A549 (cell line): ENCODE results near the gene DNASE2. TPM values are rescaled to one million over a fixed set of nuclear protein-coding genes. Genes with fewer than 3 reads are reported as not detected.

Experiments used
- ATAC-seq, 2 experiments: fragments of 200-7000 bp in 1 of 2; fragments of >200 bp in 1 of 2; cut with Nextera tagmentation in 1 of 2; cut with Tn5 transposase in 1 of 2; 3 replicates each; pipeline versions ENCODE4 v1.8.0 to v1.9.1; 2018 to 2020; ENCODE audit warnings: mild to moderate bottlenecking in 1 of 2, moderate library complexity in 1 of 2
- CTCF ChIA-PET: fragments of 300-600 bp; sonication (Branson Sonifier 250); formaldehyde crosslinking; extraction: SDS; loops from one replicate; lab custom pipeline; 2021; ENCODE audit warnings: antibody characterized with exemption, inconsistent platforms; lab: Yijun Ruan, JAX
- POLR2A ChIA-PET: fragments of 350-600 bp; formaldehyde crosslinking; extraction: SDS; loops from one replicate; lab custom pipeline; 2021; ENCODE audit warnings: antibody characterized with exemption, inconsistent platforms; lab: Yijun Ruan, JAX
- DNase-seq, 2 experiments: peaks; one replicate each; pipeline versions ENCODE4 v3.0.0 to v3.0.0-alpha.2; 2011 to 2016; ENCODE audit warnings: low read depth in 1 of 2, low spot score in 1 of 2
- FAIRE-seq: peaks from 2 replicates; lab custom pipeline; 2011; peaks lifted over from hg19 to GRCh38; lab: Jason Lieb, UNC
- H3K27ac ChIP-seq, 2 experiments: fragments of >200 bp; sonication (Bioruptor Twin); formaldehyde crosslinking; 3 replicates each; pipeline ENCODE4 v1.5.1; 2016 to 2017
- H3K4me1 ChIP-seq: fragments of >200 bp; sonication (Bioruptor Twin); formaldehyde crosslinking; 3 replicates; pipeline ENCODE4 v1.6.1; 2016
- H3K4me2 ChIP-seq: fragments of >200 bp; sonication (Bioruptor Twin); formaldehyde crosslinking; 3 replicates; pipeline ENCODE4 v1.6.1; 2016
- H3K4me3 ChIP-seq: fragments of >200 bp; sonication (Bioruptor Twin); formaldehyde crosslinking; 3 replicates; pipeline ENCODE4 v1.5.1; 2016
- H3K9me3 ChIP-seq: fragments of >200 bp; sonication (Bioruptor Twin); formaldehyde crosslinking; 3 replicates; pipeline ENCODE4 v1.6.1; 2016
- EP300 ChIP-seq, 2 experiments: fragments of >200 bp; sonication (Bioruptor Twin); formaldehyde crosslinking; IDR thresholded peaks; 2 replicates in 1 of 2; 3 replicates in 1 of 2; pipeline ENCODE4 v1.6.1; 2016 to 2017
- FOSL2 ChIP-seq, 2 experiments: fragments of 450-650 bp in 1 of 2; fragments of >200 bp in 1 of 2; sonication (Bioruptor Twin) in 1 of 2; formaldehyde crosslinking; IDR thresholded peaks; 2 replicates each; pipeline versions ENCODE4 v1.5.0 to v1.6.1; 2016 to 2020; ENCODE audit warnings: mild to moderate bottlenecking in 1 of 2, moderate library complexity in 1 of 2
- GATA3 ChIP-seq: IDR thresholded peaks from 2 replicates; pipeline ENCODE4 v1.6.1; 2012; ENCODE audit warnings: borderline replicate concordance
- HOXA7 ChIP-seq: fragments of 250-450 bp; sonication (Bioruptor Pico); IDR thresholded peaks from 2 replicates; pipeline ENCODE4 v1.5.0; 2020; ENCODE audit warnings: mild to moderate bottlenecking, moderate library complexity
- HOXB13 ChIP-seq: fragments of 250-450 bp; sonication (Bioruptor Pico); IDR thresholded peaks from 2 replicates; pipeline ENCODE4 v1.5.0; 2020; ENCODE audit warnings: low read depth, mild to moderate bottlenecking, moderate library complexity
- MYC ChIP-seq: IDR thresholded peaks from 2 replicates; pipeline ENCODE4 v1.6.1; 2012; ENCODE audit warnings: mild to moderate bottlenecking, inconsistent platforms, low read length, improper control_type of control experiment, borderline replicate concordance
- NFE2L2 ChIP-seq: fragments of 150-350 bp; conservative IDR thresholded peaks from 2 replicates; pipeline ENCODE4 v1.6.1; 2014; ENCODE audit warnings: low read length
- NPAS2 ChIP-seq: fragments of 250-450 bp; sonication (Bioruptor Pico); IDR thresholded peaks from 2 replicates; pipeline ENCODE4 v1.8.0; 2022; ENCODE audit warnings: mild to moderate bottlenecking, moderate library complexity, borderline replicate concordance
- NR3C1 ChIP-seq: fragments of >200 bp; sonication (Bioruptor Twin); formaldehyde crosslinking; IDR thresholded peaks from 3 replicates; pipeline ENCODE4 v1.6.1; 2017
- POLR2A ChIP-seq: IDR thresholded peaks from 2 replicates; pipeline ENCODE4 v1.6.1; 2012; ENCODE audit warnings: mild to moderate bottlenecking, low read length
- RAD21 ChIP-seq, 2 experiments: fragments of >200 bp in 1 of 2; sonication (Bioruptor Twin) in 1 of 2; formaldehyde crosslinking in 1 of 2; IDR thresholded peaks in 1 of 2; conservative IDR thresholded peaks in 1 of 2; 2 replicates in 1 of 2; 3 replicates in 1 of 2; pipeline ENCODE4 v1.6.1; 2012 to 2018; ENCODE audit warnings: inconsistent platforms in 1 of 2
- RARB ChIP-seq: fragments of 250-450 bp; sonication (Bioruptor Pico); IDR thresholded peaks from 2 replicates; pipeline ENCODE4 v1.8.0; 2021; ENCODE audit warnings: mild to moderate bottlenecking, moderate library complexity
- RCOR1 ChIP-seq: fragments of 150-350 bp; IDR thresholded peaks from 2 replicates; pipeline ENCODE4 v1.6.1; 2014; ENCODE audit warnings: antibody characterized with exemption, low read length, low read depth
- RFX5 ChIP-seq: fragments of 450-650 bp; IDR thresholded peaks from 2 replicates; pipeline ENCODE4 v1.7.1; 2014; ENCODE audit warnings: antibody characterized with exemption, mild to moderate bottlenecking, moderate library complexity
- SMC3 ChIP-seq: fragments of >200 bp; sonication (Bioruptor Twin); formaldehyde crosslinking; IDR thresholded peaks from 3 replicates; pipeline ENCODE4 v1.6.1; 2018; ENCODE audit warnings: inconsistent platforms
- ZSCAN20 ChIP-seq: fragments of 250-450 bp; sonication (Bioruptor Pico); IDR thresholded peaks from 2 replicates; pipeline ENCODE4 v1.8.0; 2022; ENCODE audit warnings: mild to moderate bottlenecking, moderate library complexity
- WGBS: methylation state at CpG from one replicate; pipeline ENCODE4 v1.1.6; 2017; ENCODE audit errors: missing lambda C conversion rate; 5-methylcytosine and 5-hydroxymethylcytosine counted together
- polyA plus RNA-seq, 4 experiments: library from polyadenylated mRNA; depleted of rRNA in 3 of 4; stranded (reverse); fragments of >200 nt; fragmentation: RNase III in 1 of 4; extraction: RNeasy Plus Mini Kit Qiagen cat#74134 plus additional on column Dnase treatment in 1 of 4; gene quantifications; 2 replicates in 3 of 4; 3 replicates in 1 of 4; pipeline ENCODE4 v1.2.3, GENCODE V29; 2011 to 2017
- TF ChIP-seq, protein P1 (sequence below): IDR thresholded peaks from 2 replicates; pipeline ENCODE4 v1.6.1; 2012
- TF ChIP-seq, protein P2 (sequence below): fragments of >200 bp; sonication (Bioruptor Twin); formaldehyde crosslinking; IDR thresholded peaks from 3 replicates; pipeline ENCODE4 v1.5.1; 2016
- TF ChIP-seq, protein P3 (sequence below): fragments of 450-650 bp; IDR thresholded peaks from 2 replicates; pipeline ENCODE4 v1.6.1; 2014; ENCODE audit warnings: antibody characterized with exemption
- TF ChIP-seq, protein P4 (sequence below): IDR thresholded peaks from 2 replicates; pipeline ENCODE4 v1.6.1; 2012; ENCODE audit warnings: low read depth, borderline replicate concordance
- TF ChIP-seq, protein P5 (sequence below): fragments of 150-350 bp; IDR thresholded peaks from 2 replicates; pipeline ENCODE4 v1.6.1; 2014; ENCODE audit warnings: low read depth, mild to moderate bottlenecking, low read length

DNASE2 gene
- polyA plus RNA-seq, 2 of the 4 experiments (the other 2 are of a cell fraction) = 15.7 to 24.9 TPM

DNA sequence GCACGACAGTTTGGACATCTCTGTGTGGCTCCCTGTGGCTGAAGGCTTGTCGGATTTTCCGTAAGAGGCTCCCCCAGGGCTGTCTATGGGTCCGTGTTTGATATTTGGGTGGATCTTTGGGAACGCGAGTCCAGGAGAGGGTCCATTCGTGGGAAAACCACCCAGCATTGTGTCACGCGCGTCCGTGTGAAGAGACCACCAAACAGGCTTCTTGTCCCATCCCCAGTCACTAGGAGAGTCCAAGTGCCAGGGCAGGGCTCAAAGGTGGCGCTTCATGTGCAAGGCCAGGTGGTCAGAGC lies 3.3 kb upstream of the DNASE2 start:
- H3K4me2 ChIP-seq = peak overlapping the region; percentile 65

DNA sequence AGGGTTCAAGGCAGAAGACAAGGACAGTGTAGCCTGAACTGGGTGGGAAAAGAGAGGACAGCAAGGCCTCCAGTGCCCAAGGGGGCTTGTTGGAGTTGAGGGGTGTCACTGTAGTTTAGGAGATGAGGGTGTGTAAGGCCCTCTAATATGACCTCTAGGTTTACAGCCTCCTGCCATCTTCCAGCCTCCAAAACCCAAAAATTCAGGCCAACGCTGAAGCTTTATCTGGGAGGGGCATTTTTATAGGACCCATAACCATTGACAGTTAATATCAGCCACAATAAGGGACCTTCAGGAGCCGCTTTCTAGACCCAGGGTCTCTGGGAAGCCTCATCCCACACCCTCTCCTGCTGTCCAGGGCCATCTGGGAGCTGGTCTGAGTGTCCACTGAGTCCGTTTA lies 3.0 kb upstream of the DNASE2 start:
- no peak for FAIRE-seq
- H3K9me3 ChIP-seq = peaks cover 9% of the 10 kb centered on the region; the same call in 2 of the 3 replicates
- H3K4me1 ChIP-seq = no peaks in the 10 kb centered on the region
- H3K27ac ChIP-seq = no peak overlapping the region
- ChIA-PET POLR2A (no interaction called here), CTCF (interaction anchor here (0.6 to 4.5 kb wide), 5 partner anchors 23 to 118 kb away, joined by 3 to 17 read pairs (median 5); partner anchors contain the start of gene RTBDN)
- no peak overlapping the region for H3K4me2 ChIP-seq
- DNase-seq = no peak
- TF ChIP-seq, protein P1, sequence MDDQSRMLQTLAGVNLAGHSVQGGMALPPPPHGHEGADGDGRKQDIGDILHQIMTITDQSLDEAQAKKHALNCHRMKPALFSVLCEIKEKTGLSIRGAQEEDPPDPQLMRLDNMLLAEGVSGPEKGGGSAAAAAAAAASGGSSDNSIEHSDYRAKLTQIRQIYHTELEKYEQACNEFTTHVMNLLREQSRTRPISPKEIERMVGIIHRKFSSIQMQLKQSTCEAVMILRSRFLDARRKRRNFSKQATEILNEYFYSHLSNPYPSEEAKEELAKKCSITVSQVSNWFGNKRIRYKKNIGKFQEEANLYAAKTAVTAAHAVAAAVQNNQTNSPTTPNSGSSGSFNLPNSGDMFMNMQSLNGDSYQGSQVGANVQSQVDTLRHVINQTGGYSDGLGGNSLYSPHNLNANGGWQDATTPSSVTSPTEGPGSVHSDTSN = no peak
- TF ChIP-seq FOSL2 (IDR thresholded peaks at IDR 0.05) (no peak), FOSL2 (CRISPR knock-in tag; IDR thresholded peaks at IDR 0.05) (no peak), HOXA7 (CRISPR knock-in tag) (no peak), RFX5 (no peak), NR3C1 (no peak), EP300 (IDR thresholded peaks at IDR 0.05) (no peak)
- TF ChIP-seq, protein P2, sequence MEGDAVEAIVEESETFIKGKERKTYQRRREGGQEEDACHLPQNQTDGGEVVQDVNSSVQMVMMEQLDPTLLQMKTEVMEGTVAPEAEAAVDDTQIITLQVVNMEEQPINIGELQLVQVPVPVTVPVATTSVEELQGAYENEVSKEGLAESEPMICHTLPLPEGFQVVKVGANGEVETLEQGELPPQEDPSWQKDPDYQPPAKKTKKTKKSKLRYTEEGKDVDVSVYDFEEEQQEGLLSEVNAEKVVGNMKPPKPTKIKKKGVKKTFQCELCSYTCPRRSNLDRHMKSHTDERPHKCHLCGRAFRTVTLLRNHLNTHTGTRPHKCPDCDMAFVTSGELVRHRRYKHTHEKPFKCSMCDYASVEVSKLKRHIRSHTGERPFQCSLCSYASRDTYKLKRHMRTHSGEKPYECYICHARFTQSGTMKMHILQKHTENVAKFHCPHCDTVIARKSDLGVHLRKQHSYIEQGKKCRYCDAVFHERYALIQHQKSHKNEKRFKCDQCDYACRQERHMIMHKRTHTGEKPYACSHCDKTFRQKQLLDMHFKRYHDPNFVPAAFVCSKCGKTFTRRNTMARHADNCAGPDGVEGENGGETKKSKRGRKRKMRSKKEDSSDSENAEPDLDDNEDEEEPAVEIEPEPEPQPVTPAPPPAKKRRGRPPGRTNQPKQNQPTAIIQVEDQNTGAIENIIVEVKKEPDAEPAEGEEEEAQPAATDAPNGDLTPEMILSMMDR = no peak
- H3K4me3 ChIP-seq = no peak overlapping the region
- 85% methylated on average over 3 of the region's 3 CpGs for WGBS
- no peak for ATAC-seq

More for the DNA sequence above, 3.3 kb upstream of the DNASE2 start:
- H3K9me3 ChIP-seq = peaks cover 9% of the 10 kb centered on the region; the same call in 2 of the 3 replicates
- no peak overlapping the region; the same call in 2 of the 3 replicates for H3K4me3 ChIP-seq
- no peaks in the 10 kb centered on the region for H3K4me1 ChIP-seq
- CTCF ChIA-PET = interaction anchor here (0.6 to 4.5 kb wide), 18 partner anchors 8 to 118 kb away, joined by 3 to 17 read pairs (median 3); partner anchors contain the start of gene RTBDN
- ATAC-seq (no peak), DNase-seq (no peak), FAIRE-seq (no peak)
- POLR2A ChIA-PET = interaction anchor here (0.6 kb wide), 1 partner anchor 80 kb away, joined by 3 read pairs; no protein-coding TSS in a partner anchor
- TF ChIP-seq GATA3 (no peak), NPAS2 (CRISPR knock-in tag) (no peak), MYC (no peak), RAD21 (conservative IDR thresholded peaks at IDR 0.05 in 1 of 2, IDR thresholded peaks at IDR 0.05 in 1 of 2) (no peak), SMC3 (no peak)
- no peak overlapping the region for H3K27ac ChIP-seq
- 95% methylated on average over 12 of the region's 12 CpGs for WGBS

DNA sequence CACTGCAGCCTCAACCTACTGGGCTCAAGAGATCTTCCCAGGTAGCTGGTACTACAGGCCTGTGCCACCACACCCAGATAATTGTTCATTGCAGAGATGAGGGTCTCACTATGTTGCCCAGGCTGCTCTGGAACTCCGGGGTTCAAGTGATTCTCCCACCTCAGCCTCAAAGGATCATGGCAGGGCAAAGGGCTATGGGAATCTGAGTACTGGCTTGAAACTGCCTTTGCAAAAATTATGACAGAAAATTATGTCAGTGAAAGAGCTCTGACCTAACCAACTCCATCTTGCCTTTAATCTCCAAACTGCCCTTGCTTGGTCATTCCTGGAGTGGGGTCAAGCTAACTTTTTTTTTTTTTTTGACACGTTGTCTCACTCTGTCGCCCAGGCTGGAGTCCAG lies 1.3 kb upstream of the DNASE2 start:
- 83% methylated on average over 3 of the region's 3 CpGs for WGBS
- Histone ChIP-seq H3K4me1 (no peaks in the 10 kb centered on the region), H3K4me3 (no peak overlapping the region), H3K27ac (no peak overlapping the region), H3K4me2 (no peak overlapping the region), H3K9me3 (peaks cover 9% of the 10 kb centered on the region; the same call in 2 of the 3 replicates)
- ChIA-PET POLR2A (interaction anchor here (1.3 to 1.6 kb wide), 3 partner anchors 8 to 51 kb away, joined by 3 to 8 read pairs (median 5); partner anchors contain the start of genes FARSA and GCDH), CTCF (interaction anchor here (0.6 to 4.5 kb wide), 8 partner anchors 35 to 246 kb away, joined by 3 to 17 read pairs (median 4); no protein-coding TSS in a partner anchor)
- ATAC-seq (no peak), DNase-seq (no peak), FAIRE-seq (no peak)
- TF ChIP-seq, protein P3, sequence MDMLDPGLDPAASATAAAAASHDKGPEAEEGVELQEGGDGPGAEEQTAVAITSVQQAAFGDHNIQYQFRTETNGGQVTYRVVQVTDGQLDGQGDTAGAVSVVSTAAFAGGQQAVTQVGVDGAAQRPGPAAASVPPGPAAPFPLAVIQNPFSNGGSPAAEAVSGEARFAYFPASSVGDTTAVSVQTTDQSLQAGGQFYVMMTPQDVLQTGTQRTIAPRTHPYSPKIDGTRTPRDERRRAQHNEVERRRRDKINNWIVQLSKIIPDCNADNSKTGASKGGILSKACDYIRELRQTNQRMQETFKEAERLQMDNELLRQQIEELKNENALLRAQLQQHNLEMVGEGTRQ = no peak
- TF ChIP-seq ZSCAN20 (CRISPR knock-in tag) = no peak
- no peak for TF ChIP-seq FOSL2 (IDR thresholded peaks at IDR 0.05)
- TF ChIP-seq FOSL2 (CRISPR knock-in tag; IDR thresholded peaks at IDR 0.05) = no peak
- TF ChIP-seq, protein P4, sequence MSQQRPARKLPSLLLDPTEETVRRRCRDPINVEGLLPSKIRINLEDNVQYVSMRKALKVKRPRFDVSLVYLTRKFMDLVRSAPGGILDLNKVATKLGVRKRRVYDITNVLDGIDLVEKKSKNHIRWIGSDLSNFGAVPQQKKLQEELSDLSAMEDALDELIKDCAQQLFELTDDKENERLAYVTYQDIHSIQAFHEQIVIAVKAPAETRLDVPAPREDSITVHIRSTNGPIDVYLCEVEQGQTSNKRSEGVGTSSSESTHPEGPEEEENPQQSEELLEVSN = no peak
- no peak for TF ChIP-seq HOXB13
- no peak for TF ChIP-seq SMC3
- TF ChIP-seq NFE2L2 = no peak
- TF ChIP-seq RCOR1 = no peak
- TF ChIP-seq RARB = no peak
- no peak for TF ChIP-seq POLR2A
- TF ChIP-seq MYC = no peak
- TF ChIP-seq, protein P5, sequence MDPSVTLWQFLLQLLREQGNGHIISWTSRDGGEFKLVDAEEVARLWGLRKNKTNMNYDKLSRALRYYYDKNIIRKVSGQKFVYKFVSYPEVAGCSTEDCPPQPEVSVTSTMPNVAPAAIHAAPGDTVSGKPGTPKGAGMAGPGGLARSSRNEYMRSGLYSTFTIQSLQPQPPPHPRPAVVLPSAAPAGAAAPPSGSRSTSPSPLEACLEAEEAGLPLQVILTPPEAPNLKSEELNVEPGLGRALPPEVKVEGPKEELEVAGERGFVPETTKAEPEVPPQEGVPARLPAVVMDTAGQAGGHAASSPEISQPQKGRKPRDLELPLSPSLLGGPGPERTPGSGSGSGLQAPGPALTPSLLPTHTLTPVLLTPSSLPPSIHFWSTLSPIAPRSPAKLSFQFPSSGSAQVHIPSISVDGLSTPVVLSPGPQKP = no peak
